ENCODE results near the gene FRMPD1. TPM values are rescaled to one million over a fixed set of nuclear protein-coding genes. Genes with fewer than 3 reads are reported as not detected.

The FRMPD1 gene
- total RNA-seq, 1 experiment from 2014 or later: not detected

GRCh38 chr9:37625758-37626147, 25.0 kb upstream of the FRMPD1 start:
- in situ Hi-C loops (cut with HindIII; ENCODE audit: low pct_unique_long_range_greater_than_20kb, low sequenced_read_pairs): no loop called here
- DNase-seq (ENCODE audit: low read depth): no peak

GRCh38 chr9:37626708-37627292, 24.0 kb upstream of the FRMPD1 start:
- DNase-seq (ENCODE audit: low read depth): no peak
- in situ Hi-C loops (cut with HindIII; ENCODE audit: low pct_unique_long_range_greater_than_20kb, low sequenced_read_pairs): no loop called here

GRCh38 chr9:37632479-37632878, 18.3 kb upstream of the FRMPD1 start:
- DNase-seq (ENCODE audit: low read depth): no peak
- in situ Hi-C loops (cut with HindIII; ENCODE audit: low pct_unique_long_range_greater_than_20kb, low sequenced_read_pairs): no loop called here

- in situ Hi-C loops (cut with HindIII; ENCODE audit: low pct_unique_long_range_greater_than_20kb, low sequenced_read_pairs): no loop called here
- no peak for DNase-seq (ENCODE audit: low read depth)
Observed at GRCh38 chr9:37635808-37636207, 14.9 kb upstream of the FRMPD1 start.

- in situ Hi-C loops (cut with HindIII; ENCODE audit: low pct_unique_long_range_greater_than_20kb, low sequenced_read_pairs): no loop called here
- no peak for DNase-seq (ENCODE audit: low read depth)
Observed at GRCh38 chr9:37636511-37637448, 14.0 kb upstream of the FRMPD1 start.

- in situ Hi-C loops (cut with HindIII; ENCODE audit: low pct_unique_long_range_greater_than_20kb, low sequenced_read_pairs): no loop called here
- no peak for DNase-seq (ENCODE audit: low read depth)
Observed at GRCh38 chr9:37639109-37639762, 11.5 kb upstream of the FRMPD1 start.

- in situ Hi-C loops (cut with HindIII; ENCODE audit: low pct_unique_long_range_greater_than_20kb, low sequenced_read_pairs): no loop called here
- DNase-seq (ENCODE audit: low read depth): no peak
Observed at GRCh38 chr9:37639841-37640240, 10.9 kb upstream of the FRMPD1 start.

GRCh38 chr9:37640246-37640645, 10.5 kb upstream of the FRMPD1 start:
- in situ Hi-C loops (cut with HindIII; ENCODE audit: low pct_unique_long_range_greater_than_20kb, low sequenced_read_pairs): no loop called here

GRCh38 chr9:37641331-37641730, 9.4 kb upstream of the FRMPD1 start:
- no peak for DNase-seq (ENCODE audit: low read depth)
- in situ Hi-C loops (cut with HindIII; ENCODE audit: low pct_unique_long_range_greater_than_20kb, low sequenced_read_pairs): no loop called here

More at GRCh38 chr9:37640246-37640645, 10.5 kb upstream of the FRMPD1 start:
- DNase-seq (ENCODE audit: low read depth): no peak

- in situ Hi-C loops (cut with HindIII; ENCODE audit: low pct_unique_long_range_greater_than_20kb, low sequenced_read_pairs): no loop called here
- DNase-seq (ENCODE audit: low read depth): no peak
Observed at GRCh38 chr9:37643214-37643613, 7.5 kb upstream of the FRMPD1 start.

GRCh38 chr9:37645903-37646506, 4.7 kb upstream of the FRMPD1 start:
- no peak for DNase-seq (ENCODE audit: low read depth)
- in situ Hi-C loops (cut with HindIII; ENCODE audit: low pct_unique_long_range_greater_than_20kb, low sequenced_read_pairs): no loop called here

GRCh38 chr9:37650299-37650872, 368 bp upstream of the FRMPD1 start:
- no peak for DNase-seq (ENCODE audit: low read depth)
- in situ Hi-C loops (cut with HindIII; ENCODE audit: low pct_unique_long_range_greater_than_20kb, low sequenced_read_pairs): no loop called here

- no peak for DNase-seq (ENCODE audit: low read depth)
- in situ Hi-C loops (cut with HindIII; ENCODE audit: low pct_unique_long_range_greater_than_20kb, low sequenced_read_pairs): no loop called here
Observed at GRCh38 chr9:37652261-37652660, 1.5 kb downstream of the FRMPD1 start.

- in situ Hi-C loops (cut with HindIII; ENCODE audit: low pct_unique_long_range_greater_than_20kb, low sequenced_read_pairs): no loop called here
- DNase-seq (ENCODE audit: low read depth): no peak
Observed at GRCh38 chr9:37653385-37653784, 2.6 kb downstream of the FRMPD1 start.

GRCh38 chr9:37656936-37657335, 6.2 kb downstream of the FRMPD1 start:
- in situ Hi-C loops (cut with HindIII; ENCODE audit: low pct_unique_long_range_greater_than_20kb, low sequenced_read_pairs): no loop called here
- no peak for DNase-seq (ENCODE audit: low read depth)

- in situ Hi-C loops (cut with HindIII; ENCODE audit: low pct_unique_long_range_greater_than_20kb, low sequenced_read_pairs): no loop called here
- no peak for DNase-seq (ENCODE audit: low read depth)
Observed at GRCh38 chr9:37660691-37661090, 9.9 kb downstream of the FRMPD1 start.

- DNase-seq (ENCODE audit: low read depth): no peak
- in situ Hi-C loops (cut with HindIII; ENCODE audit: low pct_unique_long_range_greater_than_20kb, low sequenced_read_pairs): no loop called here
Observed at GRCh38 chr9:37663926-37664325, 13.2 kb downstream of the FRMPD1 start.

- in situ Hi-C loops (cut with HindIII; ENCODE audit: low pct_unique_long_range_greater_than_20kb, low sequenced_read_pairs): no loop called here
- no peak for DNase-seq (ENCODE audit: low read depth)
Observed at GRCh38 chr9:37667706-37668105, 17.0 kb downstream of the FRMPD1 start.
